AG09319 (cell line): ENCODE measurements around the gene GPR158.

Experiments used
- DNase-seq: peaks from one replicate; pipeline ENCODE4 v3.0.0-alpha.2; 2010; ENCODE audit warnings: low read depth; ENCODE audit errors: extremely low read depth
- TF ChIP-seq, protein P1 (sequence below): IDR thresholded peaks from 2 replicates; pipeline ENCODE4 v1.5.1; 2011; ENCODE audit warnings: low read depth, mild to moderate bottlenecking, inconsistent platforms, low read length, moderate library complexity

GPR158 gene

GRCh38 chr10:25501912-25502311 is 327.1 kb downstream of the GPR158 start:
- TF ChIP-seq, protein P1, sequence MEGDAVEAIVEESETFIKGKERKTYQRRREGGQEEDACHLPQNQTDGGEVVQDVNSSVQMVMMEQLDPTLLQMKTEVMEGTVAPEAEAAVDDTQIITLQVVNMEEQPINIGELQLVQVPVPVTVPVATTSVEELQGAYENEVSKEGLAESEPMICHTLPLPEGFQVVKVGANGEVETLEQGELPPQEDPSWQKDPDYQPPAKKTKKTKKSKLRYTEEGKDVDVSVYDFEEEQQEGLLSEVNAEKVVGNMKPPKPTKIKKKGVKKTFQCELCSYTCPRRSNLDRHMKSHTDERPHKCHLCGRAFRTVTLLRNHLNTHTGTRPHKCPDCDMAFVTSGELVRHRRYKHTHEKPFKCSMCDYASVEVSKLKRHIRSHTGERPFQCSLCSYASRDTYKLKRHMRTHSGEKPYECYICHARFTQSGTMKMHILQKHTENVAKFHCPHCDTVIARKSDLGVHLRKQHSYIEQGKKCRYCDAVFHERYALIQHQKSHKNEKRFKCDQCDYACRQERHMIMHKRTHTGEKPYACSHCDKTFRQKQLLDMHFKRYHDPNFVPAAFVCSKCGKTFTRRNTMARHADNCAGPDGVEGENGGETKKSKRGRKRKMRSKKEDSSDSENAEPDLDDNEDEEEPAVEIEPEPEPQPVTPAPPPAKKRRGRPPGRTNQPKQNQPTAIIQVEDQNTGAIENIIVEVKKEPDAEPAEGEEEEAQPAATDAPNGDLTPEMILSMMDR = no peak
- DNase-seq = no peak

DNA sequence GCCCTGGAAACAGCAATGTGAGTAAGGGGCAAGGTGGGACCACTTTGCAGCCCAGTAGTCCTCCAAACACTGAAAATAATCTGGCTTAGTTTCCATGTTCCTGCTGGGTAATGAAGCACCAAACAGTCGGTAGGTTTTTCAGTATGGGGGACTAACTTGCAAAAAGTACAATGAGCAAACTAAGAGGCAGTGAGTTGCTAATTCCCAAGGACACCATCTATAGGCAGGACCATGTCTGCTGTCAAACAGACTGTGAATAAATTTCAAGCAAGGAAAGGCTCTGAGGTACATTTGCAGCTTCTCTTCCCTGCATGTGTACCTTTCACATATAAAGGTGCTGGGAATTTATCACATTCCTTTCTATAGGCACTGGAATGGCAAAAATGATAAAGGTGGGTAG is 327.7 kb downstream of the GPR158 start:
- no peak for DNase-seq
- TF ChIP-seq, protein P1 = no peak

- TF ChIP-seq, protein P1 = no peak
- no peak for DNase-seq
Observed at GRCh38 chr10:25504306-25504705, 329.5 kb downstream of the GPR158 start.

DNA sequence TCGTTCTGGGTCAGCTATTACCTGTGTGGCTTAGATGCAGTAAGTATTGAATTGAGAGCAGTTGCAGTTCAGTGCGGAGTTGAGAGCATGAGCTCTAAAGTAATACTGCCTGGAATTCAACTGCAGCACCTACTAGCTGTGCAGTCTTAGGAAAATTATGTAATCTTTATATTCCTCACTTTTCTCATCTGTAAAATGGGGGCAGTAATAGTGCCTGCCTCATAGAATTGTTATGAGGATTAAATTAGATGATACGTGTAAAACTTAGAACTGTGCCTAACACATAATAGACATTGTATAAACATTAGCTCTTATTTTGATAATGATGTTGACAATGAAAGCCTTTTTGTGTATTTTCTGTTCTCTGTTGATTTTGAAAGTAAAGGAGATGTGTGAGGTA is 330.0 kb downstream of the GPR158 start:
- DNase-seq = no peak
- TF ChIP-seq, protein P1 = no peak

DNA sequence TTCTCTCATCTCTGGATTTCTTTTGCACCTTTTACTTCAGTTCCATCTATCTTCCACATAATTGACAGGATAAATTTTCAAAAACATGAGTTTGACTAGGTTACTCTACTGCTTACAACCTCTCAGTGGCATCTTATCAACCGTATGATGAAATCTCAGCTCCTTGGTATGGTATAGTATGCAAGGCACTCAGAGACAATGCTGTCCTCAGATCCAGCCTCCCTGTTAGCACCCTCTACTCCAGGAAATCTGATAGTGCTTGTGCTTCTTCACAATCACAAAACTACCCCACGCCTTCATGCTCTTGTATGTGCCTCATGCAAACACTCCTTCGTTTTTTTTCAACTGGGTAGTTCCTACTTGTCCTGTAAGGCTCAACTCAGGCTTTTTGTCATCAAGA is 330.7 kb downstream of the GPR158 start:
- TF ChIP-seq, protein P1 = no peak
- DNase-seq = no peak

- TF ChIP-seq, protein P1 = no peak
- no peak for DNase-seq
Observed at GRCh38 chr10:25506821-25507335, 332.1 kb downstream of the GPR158 start.

GRCh38 chr10:25508112-25508815 is 333.5 kb downstream of the GPR158 start:
- TF ChIP-seq, protein P1 = no peak
- DNase-seq = no peak
